Erythroblast (primary cell): ENCODE results near the gene RCBTB2.

Source experiments
- GATA1 ChIP-seq: IDR thresholded peaks from 2 replicates; pipeline ENCODE4 v1.6.1; 2011; ENCODE audit warnings: low read depth, mild to moderate bottlenecking, control low read depth, low read length, moderate library complexity
- POLR2A ChIP-seq: IDR thresholded peaks from 2 replicates; pipeline ENCODE4 v1.6.1; 2011; ENCODE audit warnings: mild to moderate bottlenecking, low read length

- TF ChIP-seq POLR2A (no peak), GATA1 (no peak)
Measured at GRCh38 chr13:48489666-48490065, 43.2 kb downstream of the RCBTB2 start.
